Activated effector memory CD4-positive, alpha-beta T cell treated with Interleukin-2 at 50 U/mL for 16 hours (primary cell): Measurements from ENCODE around the gene INHBA.

ENCODE experiments used
- DNase-seq: peaks from one replicate; pipeline ENCODE4 v3.0.0-alpha.2; 2020

INHBA gene

DNA sequence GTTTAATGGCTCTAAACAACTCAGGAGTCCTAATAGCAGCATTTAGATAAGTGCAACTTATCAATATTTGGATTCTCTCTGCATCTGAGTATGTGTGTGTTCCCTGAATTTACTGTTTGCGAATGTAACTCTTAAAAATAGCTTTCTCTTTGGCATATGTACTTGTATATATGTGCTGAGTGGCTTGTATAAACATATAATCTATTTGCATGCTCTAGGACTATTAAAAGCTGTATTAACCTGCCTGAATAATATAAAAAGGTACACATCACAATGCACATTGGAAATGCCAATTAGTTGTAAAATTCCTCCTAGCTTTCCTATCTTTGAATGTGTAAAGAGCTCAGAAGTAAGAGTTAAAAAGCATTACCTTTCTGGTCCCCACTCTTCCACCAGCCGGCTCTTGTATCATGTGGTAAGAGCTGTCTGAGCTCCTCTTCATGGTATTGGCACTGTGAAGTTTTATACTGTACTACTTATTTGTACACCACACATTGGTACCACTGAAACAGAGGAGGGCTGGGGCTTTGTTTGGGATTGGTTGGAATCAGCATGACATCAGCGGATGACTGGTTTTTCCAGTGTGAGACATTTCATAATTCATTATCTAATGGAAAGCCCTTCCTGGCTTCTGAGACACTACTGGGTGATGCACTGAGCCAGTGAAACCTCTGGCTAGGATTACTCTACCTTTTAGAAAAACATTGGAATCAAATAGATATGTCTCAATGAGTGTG lies at the start of gene INHBA:
INHBA (minus strand) TSS at position 456 of the 737 bp plus-strand sequence. CDS start 2,716 bp downstream, outside the sequence.
- no peak for DNase-seq

DNA sequence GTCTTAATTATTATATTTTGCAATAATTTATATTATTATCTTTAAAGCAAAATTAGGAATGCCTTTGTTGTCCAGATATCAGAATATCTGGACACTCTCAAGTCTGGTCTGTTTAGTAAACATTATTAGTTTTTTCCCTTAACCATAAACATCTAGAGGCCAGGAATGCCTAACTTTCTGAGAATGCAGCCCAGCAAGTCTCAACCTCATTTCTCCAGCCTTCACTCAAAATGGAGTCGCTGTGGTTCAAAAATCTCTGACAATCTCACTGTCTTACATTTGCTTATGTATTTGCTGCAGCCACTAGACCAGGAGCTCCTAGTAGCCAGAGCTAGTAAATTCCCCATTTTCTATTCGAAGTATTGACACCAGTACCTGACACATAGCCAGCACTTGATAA lies 49.7 kb upstream of the INHBA start:
- no peak for DNase-seq

DNA sequence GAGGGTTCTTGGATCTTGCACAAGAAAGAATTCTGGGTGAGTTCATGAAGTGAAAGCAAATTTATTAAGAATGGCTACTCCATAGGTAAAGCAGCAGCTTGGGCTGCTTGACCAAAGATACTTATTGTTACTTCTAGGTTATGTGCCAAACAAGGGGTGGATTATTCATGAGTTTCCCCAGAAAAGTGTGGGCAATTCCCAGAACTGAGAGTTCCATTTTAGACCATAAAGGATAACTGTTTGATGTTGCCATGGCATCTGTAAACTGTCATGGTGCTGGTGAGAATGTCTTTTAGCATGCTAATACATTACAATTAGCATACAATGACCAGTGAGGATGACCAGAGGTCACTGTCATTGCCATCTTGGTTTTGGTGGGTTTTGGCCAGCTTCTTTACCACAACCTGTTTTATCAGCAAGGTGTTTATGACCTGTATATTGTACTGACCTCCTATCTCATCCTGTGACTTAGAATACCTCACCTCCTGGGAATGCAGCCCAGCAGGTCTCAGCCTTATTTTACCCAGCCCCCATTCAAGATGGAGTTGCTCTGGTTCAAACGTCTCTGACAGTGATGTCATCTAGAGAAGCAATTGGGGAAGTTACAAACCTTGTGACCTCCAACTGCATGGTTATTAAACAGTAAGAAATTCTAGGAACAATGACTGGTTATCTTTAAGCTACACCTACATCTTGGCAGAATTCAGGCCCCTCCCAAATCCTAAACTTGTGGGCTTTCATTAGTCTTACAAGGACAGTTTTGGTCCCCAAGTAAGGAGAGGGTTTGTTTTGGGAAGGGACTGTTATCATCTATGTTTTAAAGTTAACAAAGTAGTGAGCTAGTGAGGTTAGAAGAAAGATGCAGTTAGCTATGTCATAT lies 48.0 kb upstream of the INHBA start:
- no peak for DNase-seq

DNA sequence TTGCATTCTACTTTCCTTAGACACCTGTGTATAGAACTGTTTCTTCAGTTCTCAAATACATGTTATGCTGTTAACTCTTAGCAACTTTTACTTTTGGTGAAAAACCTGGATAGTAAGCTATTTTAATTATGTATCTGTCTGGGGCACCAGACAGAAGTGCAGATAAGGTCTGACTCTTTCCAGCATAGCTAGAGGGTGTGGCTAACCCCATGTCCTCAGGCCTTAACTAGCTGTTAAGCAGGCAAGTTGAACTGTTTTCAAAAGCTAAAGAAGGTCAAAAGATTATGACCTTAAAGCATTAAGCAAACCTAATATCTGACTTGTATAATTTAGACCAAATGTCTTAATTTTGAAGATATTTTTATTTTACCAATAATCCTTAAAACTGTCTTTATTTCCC lies 45.1 kb upstream of the INHBA start:
- no peak for DNase-seq

DNA sequence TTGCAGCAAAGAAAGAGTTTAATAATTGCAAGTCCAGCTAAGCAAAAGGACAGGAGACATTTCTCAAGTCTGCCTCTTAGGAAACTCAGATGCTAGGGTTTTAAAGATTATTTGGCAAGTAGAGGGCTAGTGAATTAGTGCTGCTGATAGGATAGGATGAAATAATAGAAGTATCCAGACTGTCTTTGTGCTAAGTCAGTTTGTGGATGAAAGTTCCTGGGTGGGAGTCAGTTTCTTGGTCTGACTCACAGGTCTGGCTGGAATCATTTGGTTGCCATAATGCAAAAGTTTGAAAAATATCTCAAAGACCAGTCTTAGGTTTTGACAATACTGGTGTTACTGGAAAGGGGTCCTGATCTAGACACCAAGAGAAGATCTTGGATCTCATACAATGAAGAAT lies 42.6 kb upstream of the INHBA start:
- DNase-seq = no peak

- no peak for DNase-seq
Observed at GRCh38 chr7:41744161-41744560, 41.3 kb upstream of the INHBA start.

- no peak for DNase-seq
Observed at GRCh38 chr7:41742401-41743020, 39.6 kb upstream of the INHBA start.

DNA sequence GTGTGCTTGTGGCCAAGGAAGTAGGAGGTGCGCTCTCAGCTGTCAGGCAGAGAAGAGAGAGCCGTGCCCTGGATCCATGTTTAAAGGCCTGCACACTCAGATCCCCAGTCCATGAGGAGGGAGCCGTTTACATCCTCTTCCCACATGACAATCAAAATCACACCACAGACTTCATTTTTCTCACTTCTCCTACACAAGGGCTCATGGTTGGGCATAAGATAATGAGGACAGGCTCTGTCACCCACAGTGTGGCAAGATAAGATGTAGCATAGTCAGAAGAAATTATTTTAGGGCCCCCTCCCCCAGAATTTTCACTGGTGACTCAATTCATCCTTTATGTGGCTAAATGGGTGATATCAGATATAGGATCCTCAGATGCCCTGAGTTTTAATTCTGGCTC lies 35.9 kb upstream of the INHBA start:
- DNase-seq = no peak

GRCh38 chr7:41738336-41738735 lies 35.4 kb upstream of the INHBA start:
- DNase-seq = no peak

DNA sequence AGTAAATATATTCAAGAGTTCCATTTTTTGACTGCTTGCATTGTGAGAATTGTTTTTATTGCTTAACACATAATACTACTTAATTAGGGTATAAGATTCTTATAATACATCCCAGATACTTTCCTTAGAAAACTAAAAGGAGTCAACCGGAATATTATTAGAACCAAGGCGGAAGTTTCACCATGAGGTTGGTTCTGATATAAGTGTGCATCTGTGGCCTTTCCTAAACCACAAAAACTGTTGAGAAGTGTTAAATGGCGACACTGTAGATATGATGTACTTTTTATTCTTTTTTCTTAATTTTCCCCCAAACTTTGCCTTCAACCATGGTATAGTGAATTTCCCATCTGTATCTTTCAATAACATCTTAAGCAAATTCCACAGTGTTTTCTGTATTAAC lies 32.3 kb upstream of the INHBA start:
- DNase-seq = no peak

DNA sequence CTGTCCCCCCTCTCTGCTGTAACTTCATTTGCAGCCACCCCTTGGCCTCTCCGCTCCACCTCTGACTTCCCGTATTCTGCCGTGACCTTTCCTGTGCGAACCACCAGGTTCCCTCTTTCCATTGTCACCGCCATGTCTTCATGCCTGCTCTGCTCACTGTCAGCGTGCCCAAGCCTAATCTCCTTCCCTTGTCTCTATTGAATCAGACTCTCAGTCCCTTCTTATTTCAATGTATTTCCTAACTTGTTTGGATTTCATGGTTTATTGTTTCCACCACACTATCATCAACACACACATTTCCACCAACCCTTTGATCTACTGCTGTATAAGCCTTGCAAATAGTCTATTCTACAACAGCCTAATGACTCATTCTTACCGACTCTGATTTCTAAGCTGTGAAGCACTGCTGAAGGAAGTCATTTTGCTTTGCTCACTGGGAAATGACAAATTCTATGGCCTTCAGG lies 30.0 kb upstream of the INHBA start:
- DNase-seq = no peak

DNA sequence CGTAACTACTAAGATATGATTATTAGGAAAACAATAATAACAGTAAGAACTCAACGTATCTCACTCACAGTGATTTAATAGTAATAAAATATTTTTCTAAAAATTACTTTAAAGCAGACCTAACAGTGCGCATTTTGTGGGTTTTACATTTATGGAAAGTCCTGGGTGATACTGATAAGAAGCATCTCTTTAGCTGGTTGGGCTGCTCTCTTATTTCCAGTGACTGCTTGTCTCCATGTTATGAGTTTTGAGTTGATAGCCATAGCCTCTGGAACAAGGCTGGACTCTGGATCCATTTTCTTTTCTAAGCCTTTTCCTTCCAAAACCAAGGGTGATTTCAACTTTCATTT lies 29.5 kb upstream of the INHBA start:
- no peak for DNase-seq

GRCh38 chr7:41731493-41732435 lies 28.9 kb upstream of the INHBA start:
- no peak for DNase-seq

- DNase-seq = no peak
Observed at GRCh38 chr7:41730668-41731067, 27.8 kb upstream of the INHBA start.

GRCh38 chr7:41730161-41730560 lies 27.3 kb upstream of the INHBA start:
- no peak for DNase-seq

- no peak for DNase-seq
Observed at GRCh38 chr7:41729059-41729458, 26.2 kb upstream of the INHBA start.

DNA sequence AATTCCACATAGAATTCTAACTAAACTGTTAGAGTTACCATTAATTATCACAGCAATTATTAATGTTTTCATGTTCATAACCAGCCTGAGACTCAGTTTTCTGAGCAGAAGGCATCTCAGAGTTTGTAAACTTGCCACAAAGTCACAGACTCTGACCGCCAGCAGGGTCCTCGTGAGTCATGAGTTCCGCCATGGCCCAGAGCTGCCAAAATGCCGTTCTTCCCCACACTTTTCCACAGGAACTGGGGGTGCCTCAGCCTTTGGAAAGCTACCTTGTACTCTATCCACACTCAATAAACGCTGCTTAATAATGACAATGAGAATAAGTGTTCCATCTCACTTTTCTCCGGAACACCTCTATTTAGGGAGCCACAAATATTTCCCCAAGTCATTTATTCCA lies 22.1 kb upstream of the INHBA start:
- DNase-seq = no peak

GRCh38 chr7:41720886-41721285 lies 18.0 kb upstream of the INHBA start:
- no peak for DNase-seq

DNA sequence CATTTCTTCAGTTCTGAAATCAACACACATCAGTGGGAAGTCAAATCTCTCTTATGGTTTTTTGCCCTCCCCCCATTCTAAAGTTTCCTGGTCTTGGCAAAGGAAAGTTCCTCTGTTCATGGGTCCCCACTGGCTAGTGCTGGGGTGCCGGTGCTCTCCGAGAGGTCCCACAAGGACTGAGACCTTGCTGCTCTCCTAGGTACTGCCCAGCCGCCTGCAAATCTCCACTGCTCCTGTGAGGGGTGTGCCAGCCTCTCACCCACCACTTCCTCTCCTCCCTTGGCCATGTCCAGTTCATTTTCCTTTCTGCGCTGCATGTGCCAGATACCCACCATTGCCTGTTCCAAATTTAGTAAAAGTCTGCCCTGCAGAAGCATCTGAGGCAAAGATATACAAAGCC lies 17.2 kb upstream of the INHBA start:
- no peak for DNase-seq

- DNase-seq = no peak
Observed at GRCh38 chr7:41716691-41717090, 13.8 kb upstream of the INHBA start.

GRCh38 chr7:41715000-41715399 lies 12.1 kb upstream of the INHBA start:
- DNase-seq = no peak

DNA sequence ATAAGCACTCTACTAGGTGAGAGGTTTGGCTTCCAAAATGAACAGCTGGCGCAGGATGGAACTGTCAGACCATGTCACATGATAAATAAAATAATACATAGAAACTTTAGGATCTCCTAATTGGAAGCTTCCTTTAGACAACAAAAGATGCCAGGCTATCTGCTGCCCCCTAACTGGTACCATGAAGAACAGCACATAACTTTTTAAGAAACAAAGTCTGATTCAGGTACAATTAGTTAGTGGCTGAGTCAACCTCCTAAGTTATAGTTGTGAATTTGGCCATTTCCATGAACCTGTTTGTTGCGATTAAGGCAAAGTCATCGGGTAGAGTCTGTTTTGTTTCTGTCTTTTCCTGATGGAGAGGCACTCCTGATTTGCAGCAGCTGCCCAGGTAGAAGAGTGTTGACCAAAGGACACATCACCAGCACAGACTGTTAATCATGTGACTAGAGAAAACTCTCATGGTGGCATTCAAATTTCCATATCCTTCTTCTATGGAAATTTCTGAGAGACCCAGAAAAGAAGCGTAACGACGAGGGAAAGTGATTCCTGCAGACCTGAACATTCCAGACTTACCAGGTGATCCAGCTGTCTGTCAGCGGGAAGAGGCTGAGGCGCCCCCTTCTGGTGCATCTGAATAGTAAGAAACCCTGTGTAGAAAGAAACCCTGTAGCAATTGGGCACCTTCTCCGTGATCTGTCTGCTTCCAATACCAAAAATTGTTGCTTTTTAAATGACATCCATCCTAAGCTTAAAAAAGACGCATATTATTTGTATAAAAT lies 8.6 kb upstream of the INHBA start:
- DNase-seq = no peak
